Loucy (cell line): Measurements from ENCODE around the gene CTDSPL.

Experiments used
- H2AFZ ChIP-seq: fragments of 200-600 bp; sonication (generic); 2 replicates; pipeline ENCODE4 v1.6.0; 2016; ENCODE audit warnings: antibody characterized with exemption, mild to moderate bottlenecking, low read length, moderate library complexity
- H3F3A ChIP-seq: fragments of 200-600 bp; 2 replicates; pipeline ENCODE4 v1.6.0; 2016; ENCODE audit warnings: antibody characterized with exemption, low read depth, mild to moderate bottlenecking
- H3K27me3 ChIP-seq: fragments of 200-600 bp; sonication (generic); 2 replicates; pipeline ENCODE4 v1.6.1; 2014; ENCODE audit warnings: low read length, mild to moderate bottlenecking; ENCODE audit not compliant: insufficient read depth, poor library complexity, severe bottlenecking
- H3K36me3 ChIP-seq: fragments of 200-600 bp; sonication (generic); 2 replicates; pipeline ENCODE4 v1.6.1; 2016; ENCODE audit warnings: low read length; ENCODE audit not compliant: insufficient read depth
- H3K4me1 ChIP-seq: fragments of 200-600 bp; sonication (generic); 2 replicates; pipeline ENCODE4 v1.5.1; 2014; ENCODE audit warnings: low read length, mild to moderate bottlenecking; ENCODE audit not compliant: insufficient read depth, poor library complexity, severe bottlenecking
- H3K4me2 ChIP-seq: fragments of 200-600 bp; sonication (generic); 2 replicates; pipeline ENCODE4 v1.6.0; 2014; ENCODE audit warnings: antibody characterized with exemption, low read length, low read depth, mild to moderate bottlenecking; ENCODE audit not compliant: poor library complexity, severe bottlenecking
- H3K4me3 ChIP-seq: fragments of 200-600 bp; sonication (generic); 2 replicates; pipeline ENCODE4 v1.5.1; 2014; ENCODE audit warnings: low read length, mild to moderate bottlenecking, mixed read lengths; ENCODE audit not compliant: poor library complexity, severe bottlenecking
- H3K79me2 ChIP-seq: fragments of 200-600 bp; sonication (generic); 2 replicates; pipeline ENCODE4 v1.6.1; 2014; ENCODE audit warnings: low read length; ENCODE audit not compliant: insufficient read depth
- H3K9ac ChIP-seq: fragments of 200-600 bp; sonication (generic); 2 replicates; pipeline ENCODE4 v1.6.0; 2014; ENCODE audit warnings: mild to moderate bottlenecking, low read depth, low read length, moderate library complexity; ENCODE audit not compliant: poor library complexity, severe bottlenecking
- H3K9me2 ChIP-seq: fragments of 200-600 bp; sonication (generic); replicated peaks from 2 replicates; pipeline ENCODE4 v1.6.1; 2016; ENCODE audit warnings: low read depth, low read length, mixed read lengths
- H3K9me3 ChIP-seq: fragments of 200-600 bp; sonication (generic); 2 replicates; pipeline ENCODE4 v1.6.1; 2014; ENCODE audit warnings: mild to moderate bottlenecking, antibody characterized with exemption, low read length, low read depth; ENCODE audit not compliant: insufficient read depth
- H4K20me1 ChIP-seq: fragments of 200-600 bp; sonication (generic); 2 replicates; pipeline ENCODE4 v1.6.0; 2014; ENCODE audit warnings: antibody characterized with exemption, low read length, mild to moderate bottlenecking; ENCODE audit not compliant: insufficient read depth, poor library complexity, severe bottlenecking
- EZH2phosphoT487 ChIP-seq: fragments of 200-600 bp; IDR thresholded peaks from 2 replicates; pipeline ENCODE4 v1.6.1; 2018; ENCODE audit warnings: antibody characterized with exemption, mild to moderate bottlenecking, moderate library complexity, borderline replicate concordance
- TF ChIP-seq, protein P1 (sequence below): fragments of 200-600 bp; sonication (generic); conservative IDR thresholded peaks from 2 replicates; pipeline ENCODE4 v1.5.1; 2014; ENCODE audit warnings: mild to moderate bottlenecking, antibody characterized with exemption, low read length

The CTDSPL gene

DNA sequence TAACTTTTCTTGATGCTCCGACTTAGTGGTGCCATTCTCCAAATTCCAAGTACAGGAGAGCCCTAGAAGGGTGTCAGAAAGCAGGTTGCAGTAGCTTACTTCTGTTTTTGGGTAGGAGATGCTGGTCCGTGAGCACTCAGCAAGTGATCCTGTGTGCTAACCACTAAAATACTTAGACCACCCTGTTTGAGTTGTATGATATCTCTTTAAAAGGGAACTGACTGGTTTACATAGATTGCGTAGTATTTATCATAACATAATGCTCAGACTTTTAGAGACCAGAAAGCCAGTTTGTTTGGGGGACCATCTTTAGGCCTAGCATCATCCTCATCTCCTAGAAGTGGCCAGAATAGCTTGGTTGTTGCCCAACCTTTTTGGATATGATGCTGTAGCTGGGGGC is 26.7 kb downstream of the CTDSPL start:
- no peaks in the 10 kb centered on the region for H4K20me1 ChIP-seq
- H3K4me2 ChIP-seq: no peak overlapping the region
- no peaks in the 10 kb centered on the region for H3K36me3 ChIP-seq
- TF ChIP-seq, protein P1, sequence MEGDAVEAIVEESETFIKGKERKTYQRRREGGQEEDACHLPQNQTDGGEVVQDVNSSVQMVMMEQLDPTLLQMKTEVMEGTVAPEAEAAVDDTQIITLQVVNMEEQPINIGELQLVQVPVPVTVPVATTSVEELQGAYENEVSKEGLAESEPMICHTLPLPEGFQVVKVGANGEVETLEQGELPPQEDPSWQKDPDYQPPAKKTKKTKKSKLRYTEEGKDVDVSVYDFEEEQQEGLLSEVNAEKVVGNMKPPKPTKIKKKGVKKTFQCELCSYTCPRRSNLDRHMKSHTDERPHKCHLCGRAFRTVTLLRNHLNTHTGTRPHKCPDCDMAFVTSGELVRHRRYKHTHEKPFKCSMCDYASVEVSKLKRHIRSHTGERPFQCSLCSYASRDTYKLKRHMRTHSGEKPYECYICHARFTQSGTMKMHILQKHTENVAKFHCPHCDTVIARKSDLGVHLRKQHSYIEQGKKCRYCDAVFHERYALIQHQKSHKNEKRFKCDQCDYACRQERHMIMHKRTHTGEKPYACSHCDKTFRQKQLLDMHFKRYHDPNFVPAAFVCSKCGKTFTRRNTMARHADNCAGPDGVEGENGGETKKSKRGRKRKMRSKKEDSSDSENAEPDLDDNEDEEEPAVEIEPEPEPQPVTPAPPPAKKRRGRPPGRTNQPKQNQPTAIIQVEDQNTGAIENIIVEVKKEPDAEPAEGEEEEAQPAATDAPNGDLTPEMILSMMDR: no peak
- TF ChIP-seq EZH2phosphoT487: no peak
- H3K79me2 ChIP-seq: no peaks in the 10 kb centered on the region
- H2AFZ ChIP-seq: no peak overlapping the region
- no peak overlapping the region for H3K4me3 ChIP-seq
- no peaks in the 10 kb centered on the region for H3F3A ChIP-seq
- H3K4me1 ChIP-seq: peaks cover 25% of the 10 kb centered on the region
- H3K27me3 ChIP-seq: no peaks in the 10 kb centered on the region
- H3K9ac ChIP-seq: no peak overlapping the region
- H3K9me3 ChIP-seq: no peaks in the 10 kb centered on the region
- no peaks in the 10 kb centered on the region for H3K9me2 ChIP-seq

DNA sequence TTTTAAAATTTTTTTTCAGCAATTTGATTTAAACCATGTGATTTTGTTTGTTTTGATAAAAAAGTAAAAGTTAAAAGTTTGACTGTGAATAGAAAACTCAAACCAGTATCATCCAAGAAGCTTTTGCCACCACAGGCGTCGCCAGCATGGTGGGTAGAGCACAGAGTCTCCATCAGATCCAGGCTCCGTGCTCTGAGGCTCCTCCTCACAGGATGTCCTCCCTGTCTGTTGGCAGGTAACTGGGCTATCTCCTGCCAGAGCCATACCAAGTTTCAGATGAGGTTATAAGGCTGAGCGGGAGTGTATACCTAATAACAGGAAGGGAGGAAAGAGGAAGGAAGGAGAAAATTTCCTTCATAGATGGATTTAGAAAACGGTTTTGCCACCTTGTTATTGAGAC is 28.8 kb downstream of the CTDSPL start:
- Histone ChIP-seq H3K36me3 (no peaks in the 10 kb centered on the region), H3K27me3 (no peaks in the 10 kb centered on the region), H3K4me1 (peaks cover 29% of the 10 kb centered on the region), H3K79me2 (no peaks in the 10 kb centered on the region), H3K4me3 (no peak overlapping the region), H3K9me3 (no peaks in the 10 kb centered on the region), H3F3A (no peaks in the 10 kb centered on the region), H3K9me2 (no peaks in the 10 kb centered on the region), H2AFZ (no peak overlapping the region), H4K20me1 (no peaks in the 10 kb centered on the region), H3K4me2 (no peak overlapping the region), H3K9ac (no peak overlapping the region)
- TF ChIP-seq, protein P1: no peak
- no peak for TF ChIP-seq EZH2phosphoT487

DNA sequence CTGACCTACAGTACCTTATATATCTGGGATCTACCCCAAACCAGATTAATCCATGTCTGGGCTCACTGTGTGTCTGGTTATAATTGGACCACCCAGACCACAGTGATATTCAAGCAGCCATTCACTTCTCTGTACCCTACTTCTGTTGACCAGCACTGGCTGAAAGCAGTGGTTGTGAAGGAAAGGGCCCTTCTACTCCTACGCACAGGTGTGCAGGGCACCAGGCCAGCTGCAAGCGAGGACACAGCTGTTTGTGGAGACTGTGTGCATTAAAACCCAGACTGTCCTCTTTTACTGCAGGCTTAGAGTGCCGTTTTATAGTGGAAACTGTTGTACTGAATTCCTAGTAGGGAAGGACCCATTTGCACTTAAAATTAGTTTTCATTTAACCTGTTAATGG is 29.5 kb downstream of the CTDSPL start:
- H3K36me3 ChIP-seq: no peaks in the 10 kb centered on the region
- H3K4me1 ChIP-seq: peaks cover 29% of the 10 kb centered on the region
- no peak overlapping the region for H3K9ac ChIP-seq
- H3K9me3 ChIP-seq: no peaks in the 10 kb centered on the region
- H3K4me2 ChIP-seq: no peak overlapping the region
- H3F3A ChIP-seq: no peaks in the 10 kb centered on the region
- no peaks in the 10 kb centered on the region for H3K9me2 ChIP-seq
- H3K4me3 ChIP-seq: no peak overlapping the region
- H2AFZ ChIP-seq: no peak overlapping the region
- no peaks in the 10 kb centered on the region for H3K27me3 ChIP-seq
- H4K20me1 ChIP-seq: no peaks in the 10 kb centered on the region
- H3K79me2 ChIP-seq: no peaks in the 10 kb centered on the region
- TF ChIP-seq EZH2phosphoT487: no peak
- TF ChIP-seq, protein P1: no peak
